ENCODE data around the gene CRK.

- no peak for TF ChIP-seq SP1 (IDR thresholded peaks at IDR 0.05)
- TF ChIP-seq HDGF (IDR thresholded peaks at IDR 0.05; ENCODE audit: borderline replicate concordance), result no peak
- no peak for TF ChIP-seq ELF4 (IDR thresholded peaks at IDR 0.05)
- TF ChIP-seq NFRKB (IDR thresholded peaks at IDR 0.05), result no peak
- no peak for TF ChIP-seq SUZ12 (IDR thresholded peaks at IDR 0.05)
- TF ChIP-seq FOXA1 (IDR thresholded peaks at IDR 0.05), result no peak
Observed at GRCh38 chr17:1496869-1497268, 40.8 kb upstream of the CRK start.

All from HEK293T (cell line).